GM12872 (cell line): ENCODE results near the gene PLEKHA8.

Experiments used
- TF ChIP-seq, protein P1 (sequence below): IDR thresholded peaks from 3 replicates; pipeline ENCODE4 v1.5.1; 2011; ENCODE audit warnings: low read depth, mild to moderate bottlenecking, low read length, moderate library complexity; ENCODE audit not compliant: insufficient read depth

Gene PLEKHA8

DNA sequence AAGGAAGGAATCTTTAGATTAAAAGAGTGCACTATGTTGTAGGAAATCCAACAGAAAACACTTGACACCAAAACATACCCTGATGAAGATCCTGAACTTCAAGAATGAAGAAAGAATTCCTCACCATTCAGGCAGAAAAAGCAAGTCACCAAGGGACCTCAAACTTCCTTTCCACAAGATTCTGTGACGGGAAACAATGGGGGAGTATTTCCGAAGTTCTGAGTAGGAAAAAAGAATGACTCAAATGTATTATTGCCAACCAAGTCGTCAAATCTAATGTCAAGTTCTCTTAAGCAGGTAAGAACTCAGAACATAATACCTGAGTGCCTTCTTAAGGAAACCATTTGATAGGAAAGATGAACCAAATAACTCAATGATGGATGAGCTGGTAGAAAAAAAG lies 61.9 kb downstream of the PLEKHA8 start:
- TF ChIP-seq, protein P1, sequence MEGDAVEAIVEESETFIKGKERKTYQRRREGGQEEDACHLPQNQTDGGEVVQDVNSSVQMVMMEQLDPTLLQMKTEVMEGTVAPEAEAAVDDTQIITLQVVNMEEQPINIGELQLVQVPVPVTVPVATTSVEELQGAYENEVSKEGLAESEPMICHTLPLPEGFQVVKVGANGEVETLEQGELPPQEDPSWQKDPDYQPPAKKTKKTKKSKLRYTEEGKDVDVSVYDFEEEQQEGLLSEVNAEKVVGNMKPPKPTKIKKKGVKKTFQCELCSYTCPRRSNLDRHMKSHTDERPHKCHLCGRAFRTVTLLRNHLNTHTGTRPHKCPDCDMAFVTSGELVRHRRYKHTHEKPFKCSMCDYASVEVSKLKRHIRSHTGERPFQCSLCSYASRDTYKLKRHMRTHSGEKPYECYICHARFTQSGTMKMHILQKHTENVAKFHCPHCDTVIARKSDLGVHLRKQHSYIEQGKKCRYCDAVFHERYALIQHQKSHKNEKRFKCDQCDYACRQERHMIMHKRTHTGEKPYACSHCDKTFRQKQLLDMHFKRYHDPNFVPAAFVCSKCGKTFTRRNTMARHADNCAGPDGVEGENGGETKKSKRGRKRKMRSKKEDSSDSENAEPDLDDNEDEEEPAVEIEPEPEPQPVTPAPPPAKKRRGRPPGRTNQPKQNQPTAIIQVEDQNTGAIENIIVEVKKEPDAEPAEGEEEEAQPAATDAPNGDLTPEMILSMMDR = no peak

DNA sequence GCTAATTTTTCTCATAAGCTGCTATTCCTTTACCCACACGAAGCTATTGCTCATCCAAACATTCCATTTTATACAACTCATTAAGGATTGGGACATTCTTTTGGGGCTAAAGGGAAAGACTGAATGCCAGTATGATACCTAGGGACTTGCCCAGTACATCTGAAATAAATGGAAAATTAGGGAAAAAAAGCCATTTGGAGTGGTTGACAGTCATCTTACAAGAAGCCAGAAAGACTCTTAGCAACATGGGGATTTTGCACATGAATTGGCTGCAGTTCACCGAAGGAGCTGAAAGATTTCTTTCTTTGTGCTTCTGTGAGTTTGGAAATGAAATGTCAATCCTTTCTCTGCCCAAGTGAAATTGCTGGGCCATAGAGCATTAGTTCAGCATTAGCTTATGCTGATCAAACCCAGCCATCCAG lies 63.3 kb downstream of the PLEKHA8 start:
- TF ChIP-seq, protein P1 = no peak

DNA sequence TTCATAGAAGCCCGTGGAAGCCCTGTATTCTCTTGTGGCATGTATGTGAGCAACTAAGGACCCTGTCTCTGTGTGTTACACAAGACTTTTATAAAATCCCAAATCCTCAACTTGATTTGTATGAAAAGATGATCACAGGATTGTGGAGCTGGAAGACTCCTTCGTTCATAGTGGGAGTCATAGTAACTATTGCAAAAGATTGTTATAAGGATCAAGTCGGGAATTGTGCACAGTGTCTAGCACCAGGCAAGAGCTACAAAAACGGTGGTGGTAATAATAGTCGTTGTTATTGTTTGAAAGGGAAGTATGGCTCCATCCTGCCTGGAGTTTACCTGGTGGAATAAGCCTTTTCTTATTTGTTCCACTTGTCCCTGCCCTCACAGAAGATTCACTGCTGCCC lies 63.8 kb downstream of the PLEKHA8 start:
- TF ChIP-seq, protein P1 = no peak

DNA sequence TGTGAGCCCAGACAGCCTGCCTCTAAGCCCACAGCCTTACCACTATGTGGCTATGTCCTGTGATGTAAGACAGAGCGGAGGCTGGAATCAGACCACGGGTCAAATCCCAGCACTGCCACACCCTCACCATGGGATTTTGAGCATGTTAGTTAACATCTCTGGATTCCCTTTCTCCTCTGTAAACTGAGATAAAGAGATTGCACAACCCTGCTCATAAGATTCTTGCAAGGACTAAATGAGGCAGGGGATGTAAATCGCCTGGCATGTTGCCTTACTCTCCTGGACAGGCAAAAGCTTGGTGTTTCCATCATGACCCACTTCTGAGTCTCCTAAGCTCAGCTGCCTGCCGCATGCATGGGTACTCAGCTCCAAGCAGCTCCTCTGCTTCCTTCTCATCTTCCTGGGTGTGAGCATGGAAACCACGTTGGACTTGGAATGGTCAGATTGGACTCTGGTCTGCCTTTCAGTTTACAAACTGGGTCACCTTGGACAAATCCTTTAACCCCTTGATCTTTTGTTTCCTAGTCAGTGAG lies 65.3 kb downstream of the PLEKHA8 start:
- TF ChIP-seq, protein P1 = no peak

DNA sequence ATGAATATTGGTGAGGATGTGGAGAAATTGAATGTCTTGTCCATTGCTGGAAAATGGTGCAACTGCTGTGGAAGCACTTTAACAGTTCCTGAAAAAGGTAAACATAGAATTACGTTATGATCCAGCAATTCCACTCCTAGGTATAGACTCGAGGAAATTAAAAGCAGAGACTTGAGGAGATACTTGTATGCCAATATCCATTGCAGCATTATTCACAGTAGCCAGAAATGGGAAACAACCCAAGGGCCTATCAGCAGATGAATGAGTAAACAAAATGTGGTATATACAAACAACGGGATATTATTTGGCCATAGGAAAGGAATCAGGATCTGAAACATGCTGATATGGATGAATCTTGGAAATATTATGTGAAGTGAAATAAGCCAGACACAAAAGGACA lies 74.1 kb downstream of the PLEKHA8 start:
- TF ChIP-seq, protein P1 = no peak

DNA sequence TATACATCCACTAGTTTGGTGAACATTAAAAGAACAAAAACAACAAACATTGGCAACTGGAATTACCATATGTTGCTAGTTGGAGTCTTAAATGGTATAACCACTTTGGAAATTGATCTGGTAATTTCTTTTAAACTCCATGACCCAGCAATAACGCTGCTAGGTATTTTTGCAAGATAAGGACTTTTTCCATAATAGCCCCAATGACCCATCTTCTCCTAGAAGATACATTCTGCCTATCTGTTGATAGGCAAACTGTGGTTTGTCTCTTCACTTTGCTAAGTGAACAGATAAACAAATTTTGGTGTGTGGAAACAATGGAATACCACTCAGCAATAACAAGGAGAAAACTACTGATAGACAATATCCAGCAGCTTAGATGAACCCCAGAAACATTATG lies 75.9 kb downstream of the PLEKHA8 start:
- TF ChIP-seq, protein P1 = no peak

DNA sequence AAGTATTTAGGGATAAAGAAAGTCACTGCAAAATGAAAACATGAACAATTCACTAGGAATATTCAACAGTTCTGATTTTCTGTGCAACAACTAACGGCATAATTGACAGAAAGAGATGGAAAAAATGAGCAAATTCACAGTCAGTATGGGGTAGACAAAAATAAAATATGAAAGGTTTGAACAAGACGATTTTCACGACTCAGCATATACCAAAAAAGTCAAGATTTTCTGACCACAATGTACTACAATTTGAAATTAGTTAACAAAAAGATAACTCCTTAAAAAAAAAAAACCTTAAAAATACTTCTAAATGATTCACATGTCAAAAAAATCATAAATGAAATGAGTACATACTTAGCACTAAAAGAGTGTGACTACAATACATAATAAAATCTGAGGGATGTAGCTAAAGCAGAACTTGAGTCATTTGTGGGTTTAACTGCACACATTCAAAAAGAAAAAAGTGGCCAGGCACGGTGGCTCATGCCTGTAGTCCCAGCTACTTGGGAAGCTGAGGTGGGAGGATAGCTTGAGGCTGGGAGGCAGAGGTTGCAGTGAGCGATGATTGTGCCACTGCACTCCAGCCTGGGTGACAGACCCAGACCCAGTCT lies 84.0 kb downstream of the PLEKHA8 start:
- TF ChIP-seq, protein P1 = no peak
